Psoas muscle (tissue), 8 donors: ENCODE data around the gene CPVL. TPM values are rescaled to one million over a fixed set of nuclear protein-coding genes. Genes with fewer than 3 reads are reported as not detected.

Experiments
- ATAC-seq, 4 donors: fragments of 200-7000 bp; cut with Tn5 transposase; one replicate each; pipeline ENCODE4 v1.9.1; 2020; ENCODE audit warnings: moderate library complexity in 3 of 4, mild to moderate bottlenecking in 2 of 4
- DNase-seq, 2 donors: peaks; one replicate each; pipeline ENCODE4 v3.0.0-alpha.2; 2020
- H3K27ac ChIP-seq: fragments of 200-600 bp; one replicate; pipeline ENCODE4 v1.8.0; 2022
- H3K27me3 ChIP-seq, 3 donors: fragments of 200-600 bp in 1 of 3; one replicate each; pipeline versions ENCODE4 v1.6.1 to v1.8.0; 2013 to 2022; ENCODE audit warnings: low read length in 2 of 3, mild to moderate bottlenecking in 2 of 3, moderate library complexity in 1 of 3; ENCODE audit not compliant: insufficient read depth in 3 of 3
- H3K36me3 ChIP-seq, 2 donors: fragments of 200-600 bp in 1 of 2; one replicate each; pipeline versions ENCODE4 v1.6.1 to v1.8.0; 2013 to 2022; ENCODE audit warnings: low read depth in 1 of 2, mild to moderate bottlenecking in 1 of 2, moderate library complexity in 1 of 2; ENCODE audit not compliant: insufficient read depth in 1 of 2
- H3K4me1 ChIP-seq: fragments of 200-600 bp; one replicate; pipeline ENCODE4 v1.8.0; 2022
- H3K4me3 ChIP-seq: fragments of 200-600 bp; one replicate; pipeline ENCODE4 v1.8.0; 2022; ENCODE audit warnings: mild to moderate bottlenecking
- H3K9me3 ChIP-seq: fragments of 200-600 bp; one replicate; pipeline ENCODE4 v1.8.0; 2022
- CTCF ChIP-seq: fragments of 200-600 bp; IDR thresholded peaks from one replicate; pipeline ENCODE4 v1.8.0; 2022; ENCODE audit warnings: antibody characterized with exemption
- WGBS, 3 donors: extraction: QIAGEN DNeasy Blood & Tissue Kit; methylation state at CpG; one replicate each; pipeline versions ENCODE4 v1.1.6 to v1.1.7; 2013; 5-methylcytosine and 5-hydroxymethylcytosine counted together
- intact Hi-C, 2 donors: fragments of 100-400 bp; cut with DNase I; formaldehyde crosslinking; loops; one replicate each; pipeline versions ENCODE4 v1.11.0 to v1.14.2; 2022
- polyA plus RNA-seq, 3 donors: library from polyadenylated mRNA; stranded (reverse); fragments of 200-250 nt; gene quantifications; one replicate each; pipeline ENCODE4 v1.2.3, GENCODE V29; 2013
- total RNA-seq, 4 donors: library from RNA; stranded (reverse); fragmentation: NEBNext Ultra II Directional in 2 of 4; extraction: Animal tissue kit (Norgen Biotek cat#: 25700) in 2 of 4; gene quantifications; one replicate each; pipeline versions ENCODE4 v1.2.1 to v1.2.4, GENCODE V29; 2021 to 2023
- donor health status: healthy with polysubstance abuse.
- donor health status: DM: no; HTN: no; CAD: no; lungs with moderate emphysema.
- donor health status: Bipolar disorder and iron deficiency.
- donor health status: healthy.
- donor health status: DM: yes; HTN: yes; CAD: no.
- donor health status: DM: no; HTN: no; CAD: no.
- donor health status: DM: no; HTN: no; CAD: no.
- donor health status: DM: yes; HTN: yes; CAD: no.

Gene CPVL
- total and polyA plus RNA-seq, 7 donors: 1.6 to 49.6 (median 6.1) TPM

DNA sequence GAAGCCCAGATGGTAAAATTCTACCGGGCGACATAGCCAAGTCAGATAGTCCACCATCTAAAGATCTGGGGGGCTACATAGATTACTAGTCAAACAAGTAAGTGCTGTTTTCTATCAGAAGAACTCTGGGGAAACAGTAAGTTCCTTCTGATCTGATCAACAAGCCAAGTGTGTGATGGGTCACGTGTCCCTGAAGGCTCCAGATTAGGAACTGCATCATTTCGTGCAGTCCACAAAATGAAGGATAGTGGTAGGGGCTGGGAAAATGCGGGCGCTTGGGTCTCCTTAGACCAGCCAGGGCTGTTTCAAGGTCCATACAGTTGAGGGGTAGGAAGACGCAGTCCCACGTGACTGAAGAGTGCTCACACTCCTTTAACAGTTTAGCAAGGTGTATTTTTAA is 46.5 kb upstream of the CPVL start:
- Histone ChIP-seq H3K27ac (no peak overlapping the region), H3K9me3 (no peaks in the 10 kb centered on the region), H3K27me3 (peaks cover 0 to 2% (median 0%) of the 10 kb centered on the region in 3 donors), H3K4me3 (no peak overlapping the region), H3K36me3 (no peaks in the 10 kb centered on the region), H3K4me1 (peaks cover 4% of the 10 kb centered on the region)
- WGBS, 3 donors: 92 to 95% (median 95%) methylated on average over 8 of the region's 8 CpGs
- DNase-seq (no peak), ATAC-seq (no peak)
- TF ChIP-seq CTCF: no peak
- intact Hi-C loops: loop anchor here in 1 of 2 donors (5.0 kb wide), 1 partner anchor 214 kb away; no protein-coding TSS in a partner anchor

GRCh38 chr7:29192323-29192722 is 46.0 kb upstream of the CPVL start:
- no peak for ATAC-seq
- intact Hi-C loops: loop anchor here in 1 of 2 donors (5.0 kb wide), 1 partner anchor 215 kb away; no protein-coding TSS in a partner anchor
- DNase-seq: no peak
- H3K27ac ChIP-seq: no peak overlapping the region
- no peaks in the 10 kb centered on the region for H3K9me3 ChIP-seq
- peaks cover 0 to 2% (median 0%) of the 10 kb centered on the region in 3 donors for H3K27me3 ChIP-seq
- 72 to 91% (median 90%) methylated on average over 1 of the region's 1 CpG for WGBS, 3 donors
- no peak overlapping the region for H3K4me3 ChIP-seq
- no peak for TF ChIP-seq CTCF
- no peaks in the 10 kb centered on the region for H3K36me3 ChIP-seq
- peaks cover 4% of the 10 kb centered on the region for H3K4me1 ChIP-seq

GRCh38 chr7:29190349-29191045 is 44.2 kb upstream of the CPVL start:
- Histone ChIP-seq H3K36me3 (no peaks in the 10 kb centered on the region), H3K4me1 (peaks cover 4% of the 10 kb centered on the region), H3K4me3 (no peak overlapping the region), H3K27me3 (peaks cover 0 to 2% (median 0%) of the 10 kb centered on the region in 3 donors), H3K27ac (no peak overlapping the region), H3K9me3 (no peaks in the 10 kb centered on the region)
- DNase-seq (no peak), ATAC-seq (no peak)
- 80 to 82% (median 80%) methylated on average over 5 of the region's 5 CpGs for WGBS, 3 donors
- intact Hi-C loops: loop anchor here in 1 of 2 donors (5.0 kb wide), 1 partner anchor 217 kb away; no protein-coding TSS in a partner anchor
- TF ChIP-seq CTCF: no peak

GRCh38 chr7:29189743-29190201 is 43.4 kb upstream of the CPVL start:
- peak; percentile 65 for TF ChIP-seq CTCF
- Histone ChIP-seq H3K4me3 (no peak overlapping the region), H3K27ac (no peak overlapping the region), H3K9me3 (no peaks in the 10 kb centered on the region), H3K36me3 (no peaks in the 10 kb centered on the region), H3K27me3 (peaks cover 0 to 2% (median 0%) of the 10 kb centered on the region in 3 donors), H3K4me1 (peaks cover 4% of the 10 kb centered on the region)
- DNase-seq (peak; percentile 55 to 67), ATAC-seq (peak; percentile 53 to 67 (median 60))
- intact Hi-C loops: loop anchor here (2.0 to 5.0 kb wide), 3 partner anchors 153 to 219 kb away; no protein-coding TSS in a partner anchor
- WGBS, 3 donors: 16 to 21% (median 20%) methylated on average over 16 of the region's 16 CpGs
